Measurements from ENCODE around the gene GNG12.

DNA sequence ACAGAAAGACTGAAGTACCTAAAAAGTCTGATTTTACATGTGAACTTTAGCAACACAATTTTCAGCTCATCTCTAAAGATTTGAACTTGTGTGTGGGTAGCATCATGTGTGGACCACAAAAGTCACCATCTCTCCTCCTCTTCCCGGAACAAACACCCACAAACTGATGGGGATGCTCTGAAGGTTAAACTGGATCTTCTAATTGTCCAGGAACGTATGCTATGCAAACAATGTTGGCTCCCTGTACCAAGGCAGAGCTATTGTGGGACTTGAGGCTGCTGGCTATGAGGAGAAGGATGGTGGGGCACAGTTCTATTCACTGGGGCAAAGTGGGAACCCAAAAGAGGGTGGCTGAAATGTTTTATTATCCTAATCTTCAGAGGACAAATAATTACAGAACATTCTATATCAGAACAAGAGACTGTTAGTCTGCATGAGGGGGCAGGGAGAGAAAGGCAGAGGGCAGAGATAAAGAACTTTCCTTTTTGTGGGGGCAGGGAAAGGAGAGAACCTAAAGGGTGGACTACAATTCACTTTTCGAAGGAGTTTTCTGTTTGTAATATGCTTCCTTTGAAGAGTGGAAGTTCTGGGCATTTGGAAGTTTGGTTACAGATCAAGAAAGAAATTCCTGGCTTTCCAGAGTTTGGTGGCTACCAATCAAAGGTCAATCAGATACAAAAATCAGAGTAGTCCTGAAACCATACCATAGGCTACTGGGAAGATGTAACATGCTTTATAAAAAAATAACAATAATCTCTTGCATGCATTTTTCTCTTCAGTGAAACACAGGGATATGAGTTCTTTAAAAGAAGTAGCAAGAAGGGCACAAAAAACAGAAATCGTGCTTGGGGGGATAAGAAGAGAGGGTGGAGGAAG lies 85.4 kb downstream of the GNG12 start:
- TF ChIP-seq POLR2A (IDR thresholded peaks at IDR 0.05; ENCODE audit: low read depth, low read length) (no peak), POLR2AphosphoS5 (IDR thresholded peaks at IDR 0.05; ENCODE audit: low read depth, low read length) (no peak), TAF1 (IDR thresholded peaks at IDR 0.05; ENCODE audit: low read depth, low read length) (no peak)

Measured in GM12891 (cell line).